Testis (tissue), 3 donors: ENCODE results near the gene CNIH3. TPM values are rescaled to one million over a fixed set of nuclear protein-coding genes. Genes with fewer than 3 reads are reported as not detected.

Source experiments
- DNase-seq: peaks from one replicate; pipeline ENCODE4 v3.0.0-alpha.2; 2019
- H3K27ac ChIP-seq, 2 donors: fragments of 200-600 bp; sonication (generic); one replicate each; pipeline ENCODE4 v1.5.1; 2019
- H3K27me3 ChIP-seq: fragments of 200-600 bp; sonication (generic); one replicate; pipeline ENCODE4 v1.5.1; 2019
- H3K36me3 ChIP-seq: fragments of 200-600 bp; sonication (generic); one replicate; pipeline ENCODE4 v1.5.1; 2017; ENCODE audit warnings: low read depth; ENCODE audit errors: missing control alignments
- H3K4me1 ChIP-seq: fragments of 200-600 bp; sonication (generic); one replicate; pipeline ENCODE4 v1.5.1; 2019
- H3K4me3 ChIP-seq, 2 donors: fragments of 200-600 bp; sonication (generic); one replicate each; pipeline ENCODE4 v1.5.1; 2017 to 2019
- H3K9me3 ChIP-seq: fragments of 200-600 bp; sonication (generic); one replicate; pipeline ENCODE4 v1.5.1; 2017
- POLR2A ChIP-seq: fragments of 450-650 bp; IDR thresholded peaks from one replicate; pipeline ENCODE4 v1.6.1; 2017; ENCODE audit warnings: antibody characterized with exemption, mild to moderate bottlenecking, moderate library complexity
- WGBS, 2 donors: methylation state at CpG; one replicate each; pipeline ENCODE4 v1.1.5; 2018; 5-methylcytosine and 5-hydroxymethylcytosine counted together
- intact Hi-C: fragments of 100-400 bp; cut with DNase I; formaldehyde crosslinking; loops from one replicate; pipeline ENCODE4 v1.15.1; 2023; ENCODE audit warnings: low total_unique reads
- polyA plus RNA-seq: library from polyadenylated mRNA; stranded (reverse); fragments of 350-450 nt; fragmentation: Illumina TruSeq; extraction: RNeasy Lipid Tissue Mini Kit (QIAGEN cat#74804); gene quantifications from one replicate; pipeline ENCODE4 v1.2.3, GENCODE V29; 2014; ENCODE audit warnings: low read depth, low replicate concordance; ENCODE audit not compliant: insufficient read depth
- total RNA-seq, 2 donors: library from RNA; depleted of rRNA; stranded (reverse); fragments of >200 nt; gene quantifications; one replicate each; pipeline ENCODE4 v1.2.3, GENCODE V29; 2016
- TF ChIP-seq, protein P1 (sequence below), 3 experiments: fragments of 450-650 bp in 2 of 3; fragments of 200-600 bp in 1 of 3; sonication (generic) in 1 of 3; IDR thresholded peaks; one replicate each; pipeline ENCODE4 v1.5.1; 2016 to 2019; ENCODE audit warnings: antibody characterized with exemption in 3 of 3, mild to moderate bottlenecking in 2 of 3, moderate library complexity in 1 of 3

The CNIH3 gene
- total and polyA plus RNA-seq, 3 donors from 2014 or later: 8.5 to 9.8 (median 8.5) TPM

DNA sequence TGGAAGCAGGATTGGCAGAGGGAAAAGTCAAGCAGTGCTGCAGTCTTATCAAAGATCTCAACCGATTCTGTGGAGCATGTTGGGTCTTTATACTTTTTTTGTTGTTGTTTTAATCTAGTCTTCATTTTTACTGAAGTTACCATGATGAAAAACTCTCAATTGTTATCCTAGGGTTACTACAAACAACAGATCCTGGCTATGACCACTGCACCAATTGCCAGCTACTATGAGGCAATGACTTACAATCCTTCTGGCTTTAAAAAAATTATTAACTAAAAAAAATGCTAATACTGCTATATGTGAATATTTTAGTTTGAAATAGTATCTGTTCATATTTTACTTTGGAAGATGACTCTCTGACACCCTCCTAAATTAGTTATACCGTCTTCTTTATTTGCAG lies 145.9 kb downstream of the CNIH3 start:
- intact Hi-C loops: no loop called here
- 85 to 88% methylated on average over 2 of the region's 2 CpGs for WGBS, 2 donors
- TF ChIP-seq, protein P1, sequence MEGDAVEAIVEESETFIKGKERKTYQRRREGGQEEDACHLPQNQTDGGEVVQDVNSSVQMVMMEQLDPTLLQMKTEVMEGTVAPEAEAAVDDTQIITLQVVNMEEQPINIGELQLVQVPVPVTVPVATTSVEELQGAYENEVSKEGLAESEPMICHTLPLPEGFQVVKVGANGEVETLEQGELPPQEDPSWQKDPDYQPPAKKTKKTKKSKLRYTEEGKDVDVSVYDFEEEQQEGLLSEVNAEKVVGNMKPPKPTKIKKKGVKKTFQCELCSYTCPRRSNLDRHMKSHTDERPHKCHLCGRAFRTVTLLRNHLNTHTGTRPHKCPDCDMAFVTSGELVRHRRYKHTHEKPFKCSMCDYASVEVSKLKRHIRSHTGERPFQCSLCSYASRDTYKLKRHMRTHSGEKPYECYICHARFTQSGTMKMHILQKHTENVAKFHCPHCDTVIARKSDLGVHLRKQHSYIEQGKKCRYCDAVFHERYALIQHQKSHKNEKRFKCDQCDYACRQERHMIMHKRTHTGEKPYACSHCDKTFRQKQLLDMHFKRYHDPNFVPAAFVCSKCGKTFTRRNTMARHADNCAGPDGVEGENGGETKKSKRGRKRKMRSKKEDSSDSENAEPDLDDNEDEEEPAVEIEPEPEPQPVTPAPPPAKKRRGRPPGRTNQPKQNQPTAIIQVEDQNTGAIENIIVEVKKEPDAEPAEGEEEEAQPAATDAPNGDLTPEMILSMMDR (IDR thresholded peaks at IDR 0.05): no peak
- no peak for TF ChIP-seq POLR2A

DNA sequence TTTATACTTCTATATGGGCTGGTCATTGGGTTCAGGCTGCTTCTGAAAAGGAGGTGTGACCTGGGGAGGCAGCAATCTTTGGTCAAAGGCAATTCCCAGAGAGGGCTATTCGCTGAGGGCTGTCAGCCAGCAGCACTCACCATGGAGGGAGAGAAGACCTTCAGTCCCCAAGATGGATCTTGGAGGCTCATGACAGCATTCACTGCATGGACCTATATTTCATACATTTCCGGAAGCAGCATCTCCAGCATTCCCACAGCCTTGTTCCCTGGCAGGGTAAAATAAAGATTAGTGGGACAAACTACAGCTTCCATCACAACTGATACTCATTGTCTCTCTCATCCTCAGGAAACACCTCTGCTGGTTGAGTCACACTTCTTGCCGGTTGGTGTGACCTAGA lies 146.6 kb downstream of the CNIH3 start:
- Histone ChIP-seq H3K27ac (no peak overlapping the region), H3K9me3 (no peaks in the 10 kb centered on the region), H3K4me1 (no peaks in the 10 kb centered on the region), H3K27me3 (no peaks in the 10 kb centered on the region), H3K4me3 (no peak overlapping the region), H3K36me3 (no peaks in the 10 kb centered on the region)
- no peak for DNase-seq
- 88 to 94% methylated on average over 3 of the region's 3 CpGs for WGBS, 2 donors
- TF ChIP-seq, protein P1 (IDR thresholded peaks at IDR 0.05): no peak
- no peak for TF ChIP-seq POLR2A
- intact Hi-C loops: no loop called here

More for the DNA sequence above, 145.9 kb downstream of the CNIH3 start:
- H3K4me3 ChIP-seq: no peak overlapping the region
- no peaks in the 10 kb centered on the region for H3K36me3 ChIP-seq
- H3K9me3 ChIP-seq: no peaks in the 10 kb centered on the region
- DNase-seq: no peak
- H3K27ac ChIP-seq: no peak overlapping the region
- H3K27me3 ChIP-seq: no peaks in the 10 kb centered on the region
- no peaks in the 10 kb centered on the region for H3K4me1 ChIP-seq

DNA sequence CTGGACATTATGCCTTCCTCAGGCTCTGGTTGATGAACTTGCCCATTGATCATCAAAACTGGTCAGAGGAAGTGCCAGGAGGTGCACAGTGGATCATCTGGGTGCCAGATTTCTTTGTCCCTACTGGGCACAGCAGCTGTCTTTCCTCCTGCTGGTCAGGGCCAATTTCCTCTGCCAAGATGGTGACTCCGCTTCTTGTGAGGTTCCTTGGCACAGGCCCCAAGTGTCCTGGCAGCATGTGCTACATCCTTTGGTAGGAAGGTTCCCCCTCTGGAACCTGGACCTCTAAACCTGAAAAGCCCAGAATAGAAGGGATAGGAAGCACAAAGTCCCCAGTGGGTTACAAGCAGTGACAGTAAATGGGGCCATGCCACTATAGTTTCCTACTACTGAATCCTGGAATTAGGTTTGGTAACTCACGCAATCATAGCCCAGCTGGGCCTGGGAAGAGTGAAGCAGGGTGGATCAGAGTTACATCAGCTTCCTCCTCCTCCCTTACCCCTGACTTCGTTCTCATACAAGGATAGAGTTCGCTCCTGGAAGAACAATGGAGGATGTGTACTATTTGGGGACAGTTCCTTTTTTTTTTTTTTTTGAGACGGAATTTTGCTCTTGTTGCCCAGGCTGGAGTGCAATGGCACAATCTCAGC lies 147.1 kb downstream of the CNIH3 start:
- no peak for TF ChIP-seq POLR2A
- TF ChIP-seq, protein P1 (IDR thresholded peaks at IDR 0.05): no peak
- H3K4me3 ChIP-seq: no peak overlapping the region
- 79 to 86% methylated on average over 5 of the region's 5 CpGs for WGBS, 2 donors
- H3K4me1 ChIP-seq: no peaks in the 10 kb centered on the region
- H3K27me3 ChIP-seq: no peaks in the 10 kb centered on the region
- intact Hi-C loops: no loop called here
- H3K36me3 ChIP-seq: no peaks in the 10 kb centered on the region
- no peaks in the 10 kb centered on the region for H3K9me3 ChIP-seq
- H3K27ac ChIP-seq: no peak overlapping the region
- DNase-seq: no peak

DNA sequence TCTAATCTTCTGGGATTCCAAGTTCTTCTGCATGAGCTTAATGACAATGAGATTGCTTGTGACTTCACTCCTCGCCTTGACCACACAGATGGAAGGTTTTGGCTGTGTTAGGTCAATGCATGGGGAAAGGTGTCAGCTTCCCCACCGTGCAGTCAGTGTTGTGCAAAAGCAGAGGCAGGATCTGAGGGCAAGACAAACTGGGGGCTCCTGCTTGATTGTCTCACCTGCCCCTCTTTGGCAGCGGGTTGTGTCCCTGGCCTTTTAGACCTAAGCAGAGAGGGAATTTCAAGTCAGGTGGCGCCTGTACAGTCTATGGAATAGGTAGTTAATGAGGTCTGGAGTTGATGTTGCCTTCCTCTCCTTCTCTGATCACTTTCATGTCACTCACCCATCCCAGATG lies 150.1 kb downstream of the CNIH3 start:
- no peak for TF ChIP-seq POLR2A
- TF ChIP-seq, protein P1 (IDR thresholded peaks at IDR 0.05): no peak
- intact Hi-C loops: no loop called here
- H3K4me3 ChIP-seq: no peak overlapping the region
- no peaks in the 10 kb centered on the region for H3K9me3 ChIP-seq
- no peaks in the 10 kb centered on the region for H3K36me3 ChIP-seq
- 77 to 78% methylated on average over 4 of the region's 4 CpGs for WGBS, 2 donors
- no peaks in the 10 kb centered on the region for H3K4me1 ChIP-seq
- H3K27me3 ChIP-seq: no peaks in the 10 kb centered on the region
- no peak overlapping the region for H3K27ac ChIP-seq
- DNase-seq: no peak

DNA sequence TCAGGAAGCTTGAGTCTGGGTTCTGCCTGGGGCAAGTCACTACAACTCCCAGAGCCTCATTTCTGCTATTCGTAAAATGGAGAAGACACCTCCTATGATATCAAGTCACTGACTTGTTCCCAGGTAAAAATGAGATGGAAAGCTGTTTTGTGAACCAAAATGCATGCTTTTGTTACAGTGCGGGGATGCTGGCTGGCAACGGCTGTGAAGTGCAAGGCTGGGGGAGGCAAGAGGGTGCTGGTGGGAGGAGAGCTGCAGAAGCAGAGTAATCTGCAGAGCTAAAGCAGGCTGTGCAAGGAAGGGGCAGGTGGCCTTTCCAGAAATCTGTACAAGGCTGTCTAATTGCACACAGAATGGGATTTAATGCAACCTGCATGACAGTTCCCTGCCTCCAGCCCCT lies 150.9 kb downstream of the CNIH3 start:
- WGBS, 2 donors: 65 to 67% methylated on average over 3 of the region's 3 CpGs

More for the DNA sequence above, 150.9 kb downstream of the CNIH3 start:
- no peak for TF ChIP-seq POLR2A
- TF ChIP-seq, protein P1 (IDR thresholded peaks at IDR 0.05): no peak
- no peak overlapping the region for H3K4me3 ChIP-seq
- H3K27me3 ChIP-seq: no peaks in the 10 kb centered on the region
- no peaks in the 10 kb centered on the region for H3K9me3 ChIP-seq
- DNase-seq: no peak
- H3K27ac ChIP-seq: no peak overlapping the region
- no peaks in the 10 kb centered on the region for H3K36me3 ChIP-seq
- H3K4me1 ChIP-seq: no peaks in the 10 kb centered on the region
- intact Hi-C loops: no loop called here
